Measurements from ENCODE around the gene PTH1R. TPM values are rescaled to one million over a fixed set of nuclear protein-coding genes. Genes with fewer than 3 reads are reported as not detected.

Gene PTH1R
- total RNA-seq, 2 donors from 2014 or later = 1.3 to 10.8 TPM

GRCh38 chr3:46926871-46927717 is 49.6 kb downstream of the PTH1R start:
- Histone ChIP-seq H3K9me3 (no peaks in the 10 kb centered on the region), H3K36me3 (peaks cover 5 to 17% of the 10 kb centered on the region in 2 donors), H3K4me1 (replicated peaks) (peaks cover 8% of the 10 kb centered on the region), H3K27me3 (replicated peaks; ENCODE audit: insufficient read depth) (no peaks in the 10 kb centered on the region), H3K27ac (no peak overlapping the region), H3K4me3 (no peak overlapping the region)
- intact Hi-C loops (cut with DNase I) = no loop called here
- TF ChIP-seq POLR2AphosphoS5 (IDR thresholded peaks at IDR 0.05) (no peak), POLR2A (IDR thresholded peaks at IDR 0.05) (no peak), CTCF (IDR thresholded peaks at IDR 0.05) (no peak)
- WGBS = 86% methylated on average over 15 of the region's 15 CpGs
- no peak for DNase-seq (ENCODE audit: low spot score)

- H3K4me1 ChIP-seq (replicated peaks) = peaks cover 8% of the 10 kb centered on the region
- TF ChIP-seq POLR2AphosphoS5 (IDR thresholded peaks at IDR 0.05) = no peak
- TF ChIP-seq POLR2A (IDR thresholded peaks at IDR 0.05) = no peak
- TF ChIP-seq CTCF (IDR thresholded peaks at IDR 0.05) = no peak
- peaks cover 5 to 11% of the 10 kb centered on the region in 2 donors for H3K36me3 ChIP-seq
- intact Hi-C loops (cut with DNase I) = no loop called here
- 96% methylated on average over 6 of the region's 6 CpGs for WGBS
- H3K4me3 ChIP-seq = no peak overlapping the region
- H3K27ac ChIP-seq = no peak overlapping the region
- no peaks in the 10 kb centered on the region for H3K27me3 ChIP-seq (replicated peaks; ENCODE audit: insufficient read depth)
- no peaks in the 10 kb centered on the region for H3K9me3 ChIP-seq
- DNase-seq (ENCODE audit: low spot score) = no peak
Observed at GRCh38 chr3:46927718-46928073, 50.2 kb downstream of the PTH1R start.

- H3K27me3 ChIP-seq (replicated peaks; ENCODE audit: insufficient read depth) = no peaks in the 10 kb centered on the region
- H3K9me3 ChIP-seq = no peaks in the 10 kb centered on the region
- no peak overlapping the region for H3K27ac ChIP-seq
- peaks cover 5 to 7% of the 10 kb centered on the region in 2 donors for H3K36me3 ChIP-seq
- no peak for DNase-seq (ENCODE audit: low spot score)
- H3K4me1 ChIP-seq (replicated peaks) = peaks cover 8% of the 10 kb centered on the region
- 83% methylated on average over 1 of the region's 1 CpG for WGBS
- intact Hi-C loops (cut with DNase I) = no loop called here
- TF ChIP-seq POLR2A (IDR thresholded peaks at IDR 0.05) (no peak), CTCF (IDR thresholded peaks at IDR 0.05) (no peak), POLR2AphosphoS5 (IDR thresholded peaks at IDR 0.05) (no peak)
- H3K4me3 ChIP-seq = no peak overlapping the region
Observed at GRCh38 chr3:46928282-46928681, 50.8 kb downstream of the PTH1R start.

- intact Hi-C loops (cut with DNase I) = no loop called here
- Histone ChIP-seq H3K4me1 (replicated peaks) (peaks cover 8% of the 10 kb centered on the region), H3K27me3 (replicated peaks; ENCODE audit: insufficient read depth) (no peaks in the 10 kb centered on the region), H3K9me3 (no peaks in the 10 kb centered on the region), H3K36me3 (peaks cover 0 to 5% of the 10 kb centered on the region in 2 donors), H3K27ac (no peak overlapping the region), H3K4me3 (no peak overlapping the region)
- no peak for TF ChIP-seq POLR2AphosphoS5 (IDR thresholded peaks at IDR 0.05)
- peak; percentile 22 for TF ChIP-seq POLR2A (IDR thresholded peaks at IDR 0.05)
- 49% methylated on average over 2 of the region's 2 CpGs for WGBS
- DNase-seq (ENCODE audit: low spot score) = peak; percentile 30
Observed at GRCh38 chr3:46929324-46929723, 51.8 kb downstream of the PTH1R start.

GRCh38 chr3:46930166-46930944 is 52.8 kb downstream of the PTH1R start:
- Histone ChIP-seq H3K27me3 (replicated peaks; ENCODE audit: insufficient read depth) (no peaks in the 10 kb centered on the region), H3K36me3 (no peaks in the 10 kb centered on the region), H3K4me1 (replicated peaks) (peaks cover 8% of the 10 kb centered on the region), H3K27ac (peak overlapping the region; percentile 27), H3K9me3 (no peaks in the 10 kb centered on the region), H3K4me3 (no peak overlapping the region)
- intact Hi-C loops (cut with DNase I) = loop anchor here (5.0 kb wide), 1 partner anchor 47 kb away; the partner anchor contains the start of genes CCDC12 and NBEAL2
- no peak for DNase-seq (ENCODE audit: low spot score)
- 65% methylated on average over 9 of the region's 9 CpGs for WGBS
- TF ChIP-seq POLR2AphosphoS5 (IDR thresholded peaks at IDR 0.05) (no peak), POLR2A (IDR thresholded peaks at IDR 0.05) (no peak), CTCF (IDR thresholded peaks at IDR 0.05) (no peak)

Data from prostate gland (tissue), 2 donors.